Ovary (tissue), 3 donors: ENCODE data around the gene NOP10.

Source experiments
- CTCF ChIP-seq, 3 donors: fragments of 450-650 bp in 2 of 3; fragments of 200-600 bp in 1 of 3; IDR thresholded peaks; one replicate each; pipeline versions ENCODE4 v1.5.1 to v1.8.0; 2016 to 2022; ENCODE audit warnings: antibody characterized with exemption in 3 of 3, mild to moderate bottlenecking in 1 of 3
- EP300 ChIP-seq: sonication (generic); formaldehyde crosslinking; IDR thresholded peaks from one replicate; pipeline ENCODE4 v1.6.1; 2017; ENCODE audit warnings: antibody characterized with exemption
- donor health status: DM: no; HTN: no; CAD: no.

GRCh38 chr15:34304613-34305012 is 38.3 kb downstream of the NOP10 start:
- TF ChIP-seq CTCF (IDR thresholded peaks at IDR 0.05) (no peak), EP300 (no peak)
